Chondrocyte (in vitro differentiated cells): ENCODE results near the gene MCC. TPM values are rescaled to one million over a fixed set of nuclear protein-coding genes. Genes with fewer than 3 reads are reported as not detected.

Source experiments
- DNase-seq: peaks from one replicate; pipeline ENCODE4 v3.0.0; 2021; ENCODE audit warnings: mixed read lengths, low spot score
- H3K27ac Mint-ChIP-seq: one replicate; pipeline ENCODE4 v1.8.0; 2021; ENCODE audit warnings: mild to moderate bottlenecking, moderate library complexity, mixed read lengths; ENCODE audit not compliant: unreplicated experiment
- H3K27me3 Mint-ChIP-seq: 2 replicates; pipeline ENCODE4 v1.8.0; 2021; ENCODE audit warnings: low read depth, mixed read lengths
- H3K36me3 Mint-ChIP-seq: 2 replicates; pipeline ENCODE4 v1.8.0; 2021; ENCODE audit warnings: low read depth, mixed read lengths
- H3K4me1 Mint-ChIP-seq: 2 replicates; pipeline ENCODE4 v1.8.0; 2021; ENCODE audit warnings: low read depth, mild to moderate bottlenecking, mixed read lengths
- H3K4me3 Mint-ChIP-seq: one replicate; pipeline ENCODE4 v1.8.0; 2021; ENCODE audit warnings: mild to moderate bottlenecking, moderate library complexity, mixed read lengths; ENCODE audit not compliant: unreplicated experiment
- H3K9me3 Mint-ChIP-seq: 2 replicates; pipeline ENCODE4 v1.8.0; 2021; ENCODE audit warnings: low read depth, mixed read lengths
- CTCF ChIP-seq: fragments of 200-600 bp; sonication (generic); IDR thresholded peaks from 2 replicates; pipeline ENCODE4 v1.5.0; 2021; ENCODE audit warnings: antibody characterized with exemption, mild to moderate bottlenecking, moderate library complexity
- total RNA-seq: library from RNA; stranded (reverse); gene quantifications from 3 replicates; pipeline ENCODE4 v1.2.1, GENCODE V29; 2021

MCC gene
- total RNA-seq, 1 donor from 2014 or later: 15.0 TPM

DNA sequence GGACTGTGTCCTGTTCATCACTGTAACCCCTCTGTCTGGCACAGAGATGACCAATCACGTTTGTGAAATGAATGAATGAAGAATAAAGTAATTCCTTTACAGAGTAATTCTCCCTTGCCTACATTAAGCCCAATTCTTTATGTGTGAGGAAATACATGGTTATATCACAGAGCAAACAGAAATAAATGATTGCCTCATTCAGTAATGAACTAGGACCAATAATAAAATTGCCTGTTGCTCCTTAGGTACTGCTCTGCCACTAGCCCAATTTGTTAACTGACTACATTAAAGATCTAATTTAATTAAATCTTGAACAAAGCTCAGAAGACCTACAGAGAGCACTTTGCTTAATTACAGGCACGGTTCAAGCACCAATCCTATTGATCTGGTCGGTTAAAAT is 389.9 kb downstream of the MCC start:
- no peaks in the 10 kb centered on the region for H3K9me3 Mint-ChIP-seq
- H3K27ac Mint-ChIP-seq: no peak overlapping the region
- no peaks in the 10 kb centered on the region for H3K4me1 Mint-ChIP-seq
- no peak overlapping the region for H3K4me3 Mint-ChIP-seq
- peaks cover 9% of the 10 kb centered on the region for H3K36me3 Mint-ChIP-seq
- TF ChIP-seq CTCF: no peak
- H3K27me3 Mint-ChIP-seq: no peaks in the 10 kb centered on the region
- DNase-seq: no peak

DNA sequence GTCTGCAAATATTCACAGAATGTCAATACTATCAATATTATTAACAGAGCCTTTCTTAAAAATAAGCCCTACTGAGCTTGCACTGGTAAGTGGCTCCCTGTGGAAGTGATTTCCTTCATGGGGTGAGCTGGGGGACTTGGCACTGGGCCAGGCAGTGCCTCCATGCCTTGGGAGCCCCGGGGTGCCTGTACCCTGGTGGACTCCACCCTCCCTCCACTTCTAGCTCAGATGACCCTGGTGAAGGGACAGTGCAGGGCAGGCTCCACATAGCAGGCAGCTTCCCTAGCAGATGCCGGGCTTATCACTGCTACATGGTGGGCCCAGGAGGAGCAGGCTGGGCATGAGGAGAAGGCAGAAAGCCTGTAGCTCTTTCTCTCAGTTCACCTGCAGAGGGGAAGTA is 392.4 kb downstream of the MCC start:
- H3K9me3 Mint-ChIP-seq: no peaks in the 10 kb centered on the region

DNA sequence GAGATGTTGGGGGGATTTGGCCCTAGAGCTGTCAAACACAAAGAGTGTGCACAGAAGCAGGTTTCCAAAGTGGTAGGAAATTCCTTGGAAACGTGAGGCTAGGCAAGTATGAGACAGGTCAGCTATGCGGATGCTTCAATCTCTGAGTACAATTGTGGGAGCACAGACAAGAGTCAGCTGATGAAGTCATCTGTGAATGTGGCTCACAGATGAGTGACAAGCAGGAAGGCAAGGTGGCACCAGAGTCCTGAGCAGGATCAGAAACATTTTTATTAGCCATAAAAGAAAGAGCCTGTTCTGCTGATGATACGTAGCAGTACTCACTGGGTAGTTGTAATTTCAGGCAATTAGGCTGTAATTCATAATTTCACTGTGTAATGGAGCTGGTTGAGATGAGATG is 394.7 kb downstream of the MCC start:
- no peak for DNase-seq
- Mint-ChIP-seq H3K27ac (no peak overlapping the region), H3K4me3 (no peak overlapping the region), H3K27me3 (no peaks in the 10 kb centered on the region), H3K4me1 (peaks cover 24% of the 10 kb centered on the region), H3K36me3 (peaks cover 1% of the 10 kb centered on the region), H3K9me3 (no peaks in the 10 kb centered on the region)
- no peak for TF ChIP-seq CTCF

More for the DNA sequence above, 392.4 kb downstream of the MCC start:
- no peak for DNase-seq
- H3K27me3 Mint-ChIP-seq: no peaks in the 10 kb centered on the region
- peaks cover 3% of the 10 kb centered on the region for H3K36me3 Mint-ChIP-seq
- peaks cover 6% of the 10 kb centered on the region for H3K4me1 Mint-ChIP-seq
- no peak overlapping the region for H3K27ac Mint-ChIP-seq
- no peak overlapping the region for H3K4me3 Mint-ChIP-seq
- TF ChIP-seq CTCF: no peak

- H3K4me1 Mint-ChIP-seq: peaks cover 33% of the 10 kb centered on the region
- H3K9me3 Mint-ChIP-seq: no peaks in the 10 kb centered on the region
- peaks cover 1% of the 10 kb centered on the region for H3K36me3 Mint-ChIP-seq
- no peak for TF ChIP-seq CTCF
- H3K27ac Mint-ChIP-seq: no peak overlapping the region
- no peak for DNase-seq
- H3K27me3 Mint-ChIP-seq: no peaks in the 10 kb centered on the region
- no peak overlapping the region for H3K4me3 Mint-ChIP-seq
Measured at GRCh38 chr5:113092683-113093082, 395.6 kb downstream of the MCC start.

DNA sequence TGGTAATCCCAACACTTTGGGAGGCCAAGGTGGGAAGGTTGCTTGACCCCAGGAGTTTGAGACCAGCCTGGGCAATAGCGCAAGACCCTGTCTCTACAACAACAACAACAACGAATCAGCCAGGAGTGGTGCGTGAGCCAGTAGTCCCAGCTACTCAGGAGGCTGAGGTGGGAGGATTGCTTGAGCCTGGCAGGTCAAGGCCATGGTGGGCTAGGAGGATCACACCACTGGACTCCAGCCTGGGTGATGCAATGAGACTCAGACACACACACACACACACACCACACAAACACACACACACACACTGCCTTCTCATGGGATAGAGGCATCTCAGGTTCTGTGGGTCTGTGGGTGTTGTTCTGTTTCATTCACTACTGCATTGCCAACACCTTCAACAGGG is 396.6 kb downstream of the MCC start:
- Mint-ChIP-seq H3K4me3 (no peak overlapping the region), H3K27me3 (no peaks in the 10 kb centered on the region), H3K27ac (no peak overlapping the region), H3K4me1 (peaks cover 34% of the 10 kb centered on the region), H3K36me3 (peaks cover 1% of the 10 kb centered on the region), H3K9me3 (no peaks in the 10 kb centered on the region)
- TF ChIP-seq CTCF: no peak
- DNase-seq: no peak
